ENCODE data around the gene LRIG1.

GRCh38 chr3:66518126-66518525, 17.3 kb upstream of the LRIG1 start:
- TF ChIP-seq CTCF (conservative IDR thresholded peaks at IDR 0.05; ENCODE audit: low read depth, low read length) (no peak), EZH2 (IDR thresholded peaks at IDR 0.05; ENCODE audit: low read length, unreplicated experiment) (no peak), EZH2phosphoT487 (IDR thresholded peaks at IDR 0.05; ENCODE audit: borderline replicate concordance, low read length) (no peak)

Measured in PC-3 (cell line).